ENCODE measurements around the gene ELK4.
A peak's percentile ranks its signal among the peaks of the same experiment; 100 is the strongest.

ELK4 gene

DNA sequence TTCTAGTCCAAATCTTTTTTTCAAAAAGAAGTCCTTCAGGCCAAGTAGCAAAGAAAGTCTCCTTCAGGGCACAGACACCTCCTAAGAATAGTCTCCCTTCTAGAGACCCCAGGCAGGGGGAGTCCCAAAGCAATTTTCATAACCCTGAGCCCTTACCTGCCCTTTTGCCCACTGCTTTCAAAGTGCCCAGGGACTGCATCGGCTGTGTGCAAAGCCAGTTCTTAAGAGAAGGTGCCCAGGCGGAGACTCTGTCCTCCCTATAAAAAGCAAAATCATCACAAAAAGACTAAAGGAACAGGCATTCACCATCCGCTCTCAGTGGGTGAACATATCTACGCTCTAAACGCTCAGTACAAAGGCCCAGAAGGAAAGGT is 32.2 kb downstream of the ELK4 start:
- H3K4ac ChIP-seq (ENCODE audit: low read depth, low read length) = no peak overlapping the region
- no peak overlapping the region for H2BK120ac ChIP-seq (ENCODE audit: insufficient read depth, low read length, poor library complexity)
- H3K4me1 ChIP-seq (ENCODE audit: control insufficient read depth in 1 of 2, insufficient read depth in 2 of 2, low read length in 2 of 2) = peaks cover 3 to 5% of the 10 kb centered on the region in 2 experiments
- H3K18ac ChIP-seq (ENCODE audit: low read length) = no peak overlapping the region
- H3K4me3 ChIP-seq (ENCODE audit: low read depth, low read length) = no peak overlapping the region
- H4K91ac ChIP-seq (ENCODE audit: low read depth, low read length) = no peak overlapping the region
- H2BK5ac ChIP-seq (ENCODE audit: low read depth, low read length, poor library complexity) = no peak overlapping the region
- peak overlapping the region; percentile 23 for H3K27ac ChIP-seq (ENCODE audit: low read depth, low read length)
- WGBS (ENCODE audit: extremely low coverage, insufficient coverage, insufficient read length) = no CpG with 5 or more reads among the region's 5 CpGs
- no peak overlapping the region for H3K23ac ChIP-seq (ENCODE audit: low read length)
- H3K14ac ChIP-seq (ENCODE audit: low read length) = no peak overlapping the region
- H3K9ac ChIP-seq (ENCODE audit: low read length) = no peak overlapping the region
- H3K79me2 ChIP-seq (ENCODE audit: control insufficient read depth, insufficient read depth, low read length, poor library complexity) = no peaks in the 10 kb centered on the region
- no peaks in the 10 kb centered on the region for H3K79me1 ChIP-seq (ENCODE audit: low read length)
- H3K4me2 ChIP-seq (ENCODE audit: low read length) = no peak overlapping the region
- H3K9me3 ChIP-seq (ENCODE audit: insufficient read depth, low read depth, low read length) = no peaks in the 10 kb centered on the region
- H3K36me3 ChIP-seq (ENCODE audit: control insufficient read depth in 1 of 2, insufficient read depth in 2 of 2, low read length in 2 of 2) = peaks cover 2 to 7% of the 10 kb centered on the region in 2 experiments
- H4K8ac ChIP-seq (ENCODE audit: low read depth, low read length) = no peak overlapping the region
- H2AK5ac ChIP-seq (ENCODE audit: low read length) = no peak overlapping the region
- no peak for DNase-seq
- H2AFZ ChIP-seq (ENCODE audit: insufficient read depth, low read length, poor library complexity) = no peak overlapping the region
- no peak overlapping the region for H2BK12ac ChIP-seq (ENCODE audit: low read length)
- H3K27me3 ChIP-seq (ENCODE audit: insufficient read depth, low read length) = no peaks in the 10 kb centered on the region
- H4K12ac ChIP-seq (ENCODE audit: low read depth, low read length) = no peak overlapping the region

DNA sequence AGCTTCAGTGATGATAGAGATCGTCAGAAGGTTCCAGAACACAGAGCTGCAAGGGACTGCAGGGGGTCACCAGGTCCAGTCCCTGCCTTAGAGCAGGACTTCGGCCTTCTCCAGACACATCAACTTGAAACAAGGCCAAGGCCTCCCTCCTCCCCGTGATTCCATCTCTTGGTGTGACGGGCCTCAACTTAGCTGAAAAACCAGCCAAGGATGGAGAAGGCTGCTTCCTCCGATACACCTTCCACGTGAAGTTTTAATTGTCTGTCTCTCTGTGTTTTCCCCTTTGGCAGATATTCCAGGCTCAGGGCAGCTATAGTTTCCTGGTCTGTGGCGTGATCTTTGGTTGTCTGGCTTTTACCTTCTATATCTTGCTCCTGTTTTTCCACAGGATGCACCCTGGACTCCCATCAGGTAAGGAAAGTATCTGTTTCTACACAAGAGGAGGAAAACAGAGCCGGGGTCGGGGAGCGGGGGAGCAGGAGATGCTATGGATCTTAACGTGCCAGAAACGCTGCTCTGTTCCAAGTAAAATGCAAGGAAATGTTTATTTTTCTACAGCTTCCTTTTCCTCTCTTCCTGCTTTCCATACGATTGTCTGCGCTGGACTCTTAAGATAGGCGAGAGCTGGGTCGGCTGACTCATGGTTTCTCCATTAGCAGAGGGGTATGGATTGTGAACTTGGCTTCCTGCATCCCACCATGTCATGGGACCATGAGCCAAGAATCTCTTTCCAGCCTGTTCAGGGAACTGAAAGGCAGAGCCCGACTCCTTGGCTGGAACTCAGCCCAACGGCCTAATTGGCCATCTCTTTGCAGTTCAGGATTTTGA is 32.8 kb downstream of the ELK4 start:
- H3K4me3 ChIP-seq (ENCODE audit: low read depth, low read length) = no peak overlapping the region
- H3K9ac ChIP-seq (ENCODE audit: low read length) = peak overlapping the region; percentile 16
- H3K27ac ChIP-seq (ENCODE audit: low read depth, low read length) = no peak overlapping the region
- H3K4me2 ChIP-seq (ENCODE audit: low read length) = no peak overlapping the region
- no peak overlapping the region for H4K91ac ChIP-seq (ENCODE audit: low read depth, low read length)
- H2BK5ac ChIP-seq (ENCODE audit: low read depth, low read length, poor library complexity) = no peak overlapping the region
- H4K12ac ChIP-seq (ENCODE audit: low read depth, low read length) = no peak overlapping the region
- H3K79me1 ChIP-seq (ENCODE audit: low read length) = no peaks in the 10 kb centered on the region
- no peak overlapping the region for H3K4ac ChIP-seq (ENCODE audit: low read depth, low read length)
- H3K18ac ChIP-seq (ENCODE audit: low read length) = no peak overlapping the region
- no CpG with 5 or more reads among the region's 18 CpGs for WGBS (ENCODE audit: extremely low coverage, insufficient coverage, insufficient read length)
- H3K36me3 ChIP-seq (ENCODE audit: control insufficient read depth in 1 of 2, insufficient read depth in 2 of 2, low read length in 2 of 2) = peaks cover 2 to 7% of the 10 kb centered on the region in 2 experiments
- no peak overlapping the region for H2AK5ac ChIP-seq (ENCODE audit: low read length)
- H2AFZ ChIP-seq (ENCODE audit: insufficient read depth, low read length, poor library complexity) = no peak overlapping the region
- H2BK12ac ChIP-seq (ENCODE audit: low read length) = no peak overlapping the region
- H3K27me3 ChIP-seq (ENCODE audit: insufficient read depth, low read length) = no peaks in the 10 kb centered on the region
- no peak overlapping the region for H4K8ac ChIP-seq (ENCODE audit: low read depth, low read length)
- H3K79me2 ChIP-seq (ENCODE audit: control insufficient read depth, insufficient read depth, low read length, poor library complexity) = no peaks in the 10 kb centered on the region
- no peak for DNase-seq
- peaks cover under 1% of the 10 kb centered on the region for H3K9me3 ChIP-seq (ENCODE audit: insufficient read depth, low read depth, low read length)
- H3K4me1 ChIP-seq (ENCODE audit: control insufficient read depth in 1 of 2, insufficient read depth in 2 of 2, low read length in 2 of 2) = peaks cover 3 to 5% of the 10 kb centered on the region in 2 experiments
- no peak overlapping the region for H3K14ac ChIP-seq (ENCODE audit: low read length)
- no peak overlapping the region for H3K23ac ChIP-seq (ENCODE audit: low read length)
- no peak overlapping the region for H2BK120ac ChIP-seq (ENCODE audit: insufficient read depth, low read length, poor library complexity)

- Histone ChIP-seq H3K27ac (ENCODE audit: low read depth, low read length) (no peak overlapping the region), H2AFZ (ENCODE audit: insufficient read depth, low read length, poor library complexity) (no peak overlapping the region), H4K91ac (ENCODE audit: low read depth, low read length) (no peak overlapping the region), H2BK12ac (ENCODE audit: low read length) (no peak overlapping the region), H3K27me3 (ENCODE audit: insufficient read depth, low read length) (no peaks in the 10 kb centered on the region), H3K4me1 (ENCODE audit: control insufficient read depth in 1 of 2, insufficient read depth in 2 of 2, low read length in 2 of 2) (peaks cover 3 to 5% of the 10 kb centered on the region in 2 experiments), H3K4ac (ENCODE audit: low read depth, low read length) (no peak overlapping the region), H3K18ac (ENCODE audit: low read length) (no peak overlapping the region), H3K4me3 (ENCODE audit: low read depth, low read length) (no peak overlapping the region), H3K79me1 (ENCODE audit: low read length) (no peaks in the 10 kb centered on the region), H3K14ac (ENCODE audit: low read length) (no peak overlapping the region), H3K9ac (ENCODE audit: low read length) (no peak overlapping the region), H3K23ac (ENCODE audit: low read length) (no peak overlapping the region), H3K79me2 (ENCODE audit: control insufficient read depth, insufficient read depth, low read length, poor library complexity) (no peaks in the 10 kb centered on the region), H4K8ac (ENCODE audit: low read depth, low read length) (no peak overlapping the region), H3K9me3 (ENCODE audit: insufficient read depth, low read depth, low read length) (peaks cover 2% of the 10 kb centered on the region), H3K36me3 (ENCODE audit: control insufficient read depth in 1 of 2, insufficient read depth in 2 of 2, low read length in 2 of 2) (peaks cover 2 to 5% of the 10 kb centered on the region in 2 experiments), H4K12ac (ENCODE audit: low read depth, low read length) (no peak overlapping the region), H3K4me2 (ENCODE audit: low read length) (no peak overlapping the region), H2BK120ac (ENCODE audit: insufficient read depth, low read length, poor library complexity) (no peak overlapping the region), H2AK5ac (ENCODE audit: low read length) (no peak overlapping the region), H2BK5ac (ENCODE audit: low read depth, low read length, poor library complexity) (no peak overlapping the region)
- no CpG with 5 or more reads among the region's 8 CpGs for WGBS (ENCODE audit: extremely low coverage, insufficient coverage, insufficient read length)
- no peak for DNase-seq
Measured at GRCh38 chr1:205597691-205598314, 34.0 kb downstream of the ELK4 start.

- Histone ChIP-seq H3K4me3 (ENCODE audit: low read depth, low read length) (no peak overlapping the region), H2BK120ac (ENCODE audit: insufficient read depth, low read length, poor library complexity) (no peak overlapping the region), H3K4ac (ENCODE audit: low read depth, low read length) (no peak overlapping the region), H3K14ac (ENCODE audit: low read length) (no peak overlapping the region), H2BK5ac (ENCODE audit: low read depth, low read length, poor library complexity) (no peak overlapping the region), H3K36me3 (ENCODE audit: control insufficient read depth in 1 of 2, insufficient read depth in 2 of 2, low read length in 2 of 2) (peaks cover 2 to 5% of the 10 kb centered on the region in 2 experiments), H4K8ac (ENCODE audit: low read depth, low read length) (no peak overlapping the region), H3K27ac (ENCODE audit: low read depth, low read length) (no peak overlapping the region), H3K27me3 (ENCODE audit: insufficient read depth, low read length) (no peaks in the 10 kb centered on the region), H3K4me1 (ENCODE audit: control insufficient read depth in 1 of 2, insufficient read depth in 2 of 2, low read length in 2 of 2) (peaks cover 5 to 7% of the 10 kb centered on the region in 2 experiments), H2AFZ (ENCODE audit: insufficient read depth, low read length, poor library complexity) (no peak overlapping the region), H3K23ac (ENCODE audit: low read length) (no peak overlapping the region), H2BK12ac (ENCODE audit: low read length) (no peak overlapping the region), H3K79me2 (ENCODE audit: control insufficient read depth, insufficient read depth, low read length, poor library complexity) (no peaks in the 10 kb centered on the region), H3K9me3 (ENCODE audit: insufficient read depth, low read depth, low read length) (peaks cover 2% of the 10 kb centered on the region), H2AK5ac (ENCODE audit: low read length) (no peak overlapping the region), H4K12ac (ENCODE audit: low read depth, low read length) (no peak overlapping the region), H3K9ac (ENCODE audit: low read length) (no peak overlapping the region), H3K18ac (ENCODE audit: low read length) (no peak overlapping the region), H4K91ac (ENCODE audit: low read depth, low read length) (no peak overlapping the region), H3K79me1 (ENCODE audit: low read length) (no peaks in the 10 kb centered on the region), H3K4me2 (ENCODE audit: low read length) (no peak overlapping the region)
- WGBS (ENCODE audit: extremely low coverage, insufficient coverage, insufficient read length) = no CpG with 5 or more reads among the region's 3 CpGs
- DNase-seq = no peak
Measured at GRCh38 chr1:205596876-205597275, 34.9 kb downstream of the ELK4 start.

Measured in trophoblast cell (in vitro differentiated cells and primary cell).